GM12865 (cell line): ENCODE data around the gene NEGR1.

ENCODE experiments used
- DNase-seq: peaks from one replicate; pipeline ENCODE4 v3.0.0; 2010; ENCODE audit warnings: low read depth
- H3K4me3 ChIP-seq: 2 replicates; pipeline ENCODE4 v1.5.1; 2011; ENCODE audit warnings: mild to moderate bottlenecking, low read depth, low read length, control low read depth
- CTCF ChIP-seq: IDR thresholded peaks from 2 replicates; pipeline ENCODE4 v1.5.1; 2011; ENCODE audit warnings: low read length, control low read depth, low read depth, inconsistent platforms; ENCODE audit not compliant: insufficient read depth; ENCODE audit errors: missing control alignments

Gene NEGR1

GRCh38 chr1:71668065-71668464 is 614.3 kb downstream of the NEGR1 start:
- no peak for TF ChIP-seq CTCF
- DNase-seq: no peak
- H3K4me3 ChIP-seq: no peak overlapping the region

- no peak for DNase-seq
- no peak overlapping the region for H3K4me3 ChIP-seq
- TF ChIP-seq CTCF: no peak
Observed at GRCh38 chr1:71667216-71667615, 615.1 kb downstream of the NEGR1 start.

- DNase-seq: no peak
- TF ChIP-seq CTCF: no peak
- no peak overlapping the region for H3K4me3 ChIP-seq
Observed at GRCh38 chr1:71666609-71667008, 615.7 kb downstream of the NEGR1 start.

GRCh38 chr1:71660411-71660810 is 621.9 kb downstream of the NEGR1 start:
- no peak for DNase-seq
- TF ChIP-seq CTCF: no peak
- H3K4me3 ChIP-seq: no peak overlapping the region

- no peak overlapping the region for H3K4me3 ChIP-seq
- no peak for TF ChIP-seq CTCF
- no peak for DNase-seq
Observed at GRCh38 chr1:71657891-71658679, 624.3 kb downstream of the NEGR1 start.

- DNase-seq: no peak
- no peak for TF ChIP-seq CTCF
- H3K4me3 ChIP-seq: no peak overlapping the region
Observed at GRCh38 chr1:71656902-71657301, 625.4 kb downstream of the NEGR1 start.

GRCh38 chr1:71655604-71656003 is 626.7 kb downstream of the NEGR1 start:
- H3K4me3 ChIP-seq: no peak overlapping the region
- no peak for TF ChIP-seq CTCF
- DNase-seq: no peak
